Neuronal stem cell (in vitro differentiated cells): Measurements from ENCODE around the gene ENTR1.

Experiments used
- DNase-seq: peaks from one replicate; pipeline ENCODE4 v3.0.0-alpha.2; 2013; ENCODE audit warnings: low spot score
- H2AFZ ChIP-seq: one replicate; pipeline ENCODE4 v1.6.1; 2013; ENCODE audit warnings: mild to moderate bottlenecking, low read length, inconsistent platforms
- H2AK5ac ChIP-seq: 2 replicates; pipeline ENCODE4 v1.6.1; 2013; ENCODE audit warnings: low read depth, mild to moderate bottlenecking, inconsistent platforms, low read length, moderate library complexity, mixed read lengths
- H2BK120ac ChIP-seq: 2 replicates; pipeline ENCODE4 v1.6.1; 2013; ENCODE audit warnings: low read depth, mild to moderate bottlenecking, inconsistent platforms, low read length, moderate library complexity, mixed read lengths
- H2BK12ac ChIP-seq: one replicate; pipeline ENCODE4 v1.6.1; 2013; ENCODE audit warnings: low read length, inconsistent platforms
- H2BK15ac ChIP-seq: 2 replicates; pipeline ENCODE4 v1.6.1; 2013; ENCODE audit warnings: mild to moderate bottlenecking, low read length, inconsistent platforms, mixed read lengths
- H2BK5ac ChIP-seq: one replicate; pipeline ENCODE4 v1.6.1; 2013; ENCODE audit warnings: inconsistent platforms, mild to moderate bottlenecking, low read length, moderate library complexity
- H3K14ac ChIP-seq: one replicate; pipeline ENCODE4 v1.6.1; 2013; ENCODE audit warnings: low read length, inconsistent platforms
- H3K18ac ChIP-seq: 2 replicates; pipeline ENCODE4 v1.6.1; 2013; ENCODE audit warnings: low read length, inconsistent platforms
- H3K23ac ChIP-seq: 2 replicates; pipeline ENCODE4 v1.6.1; 2013; ENCODE audit warnings: low read depth, mild to moderate bottlenecking, mixed read lengths, low read length, inconsistent platforms; ENCODE audit not compliant: poor library complexity
- H3K27ac ChIP-seq: replicated peaks from 3 replicates; pipeline ENCODE4 v1.5.1; 2013; ENCODE audit warnings: low read length, inconsistent platforms
- H3K27me3 ChIP-seq, 3 experiments: 2 replicates each; pipeline ENCODE4 v1.6.1; 2013; ENCODE audit warnings: low read length in 3 of 3, mild to moderate bottlenecking in 2 of 3, inconsistent platforms in 1 of 3, low read depth in 1 of 3, mixed read lengths in 1 of 3, moderate library complexity in 1 of 3; ENCODE audit not compliant: control insufficient read depth in 3 of 3, insufficient read depth in 3 of 3
- H3K36me3 ChIP-seq, 2 donors: replicated peaks in 1 of 2; 2 replicates each; pipeline ENCODE4 v1.6.1; 2013; ENCODE audit warnings: low read length in 2 of 2; ENCODE audit not compliant: control insufficient read depth in 2 of 2, insufficient read depth in 2 of 2
- H3K4ac ChIP-seq: 2 replicates; pipeline ENCODE4 v1.6.1; 2013; ENCODE audit warnings: inconsistent platforms, mild to moderate bottlenecking, low read length, moderate library complexity
- H3K4me1 ChIP-seq, 2 donors: 1 replicate in 1 of 2; 2 replicates in 1 of 2; pipeline ENCODE4 v1.6.1; 2013; ENCODE audit warnings: low read length in 2 of 2, low read depth in 1 of 2; ENCODE audit not compliant: control insufficient read depth in 2 of 2, insufficient read depth in 1 of 2
- H3K4me2 ChIP-seq: one replicate; pipeline ENCODE4 v1.6.1; 2013; ENCODE audit warnings: mild to moderate bottlenecking, low read length, inconsistent platforms; ENCODE audit not compliant: insufficient read depth, poor library complexity, severe bottlenecking
- H3K4me3 ChIP-seq, 2 donors: 2 replicates each; pipeline ENCODE4 v1.5.1; 2013; ENCODE audit warnings: low read length in 2 of 2, mild to moderate bottlenecking in 2 of 2, inconsistent platforms in 1 of 2, moderate library complexity in 1 of 2
- H3K79me1 ChIP-seq: one replicate; pipeline ENCODE4 v1.6.1; 2013; ENCODE audit warnings: low read depth, mild to moderate bottlenecking, inconsistent platforms, low read length, moderate library complexity
- H3K9ac ChIP-seq: one replicate; pipeline ENCODE4 v1.6.1; 2013; ENCODE audit warnings: mild to moderate bottlenecking, low read depth, low read length, inconsistent platforms; ENCODE audit not compliant: poor library complexity
- H3K9me3 ChIP-seq, 2 donors: replicated peaks in 1 of 2; 2 replicates each; pipeline versions ENCODE3 to v1.6.1; 2013; ENCODE audit warnings: low read length in 2 of 2, mild to moderate bottlenecking in 2 of 2, inconsistent platforms in 1 of 2, low read depth in 1 of 2, mixed read lengths in 1 of 2, moderate library complexity in 1 of 2; ENCODE audit not compliant: control insufficient read depth in 2 of 2, insufficient read depth in 1 of 2
- H4K8ac ChIP-seq: one replicate; pipeline ENCODE4 v1.6.1; 2013; ENCODE audit warnings: low read depth, mild to moderate bottlenecking, inconsistent platforms, low read length, moderate library complexity
- H4K91ac ChIP-seq: one replicate; pipeline ENCODE4 v1.6.1; 2013; ENCODE audit warnings: low read length, low read depth, mild to moderate bottlenecking, inconsistent platforms; ENCODE audit not compliant: poor library complexity
- WGBS, 2 donors: extraction: QIAGEN DNeasy Blood & Tissue Kit; methylation state at CpG; one replicate each; pipeline ENCODE4 v1.1.7; 2013; ENCODE audit warnings: missing lambda C conversion rate in 2 of 2, mixed read lengths in 1 of 2; ENCODE audit not compliant: insufficient read length in 2 of 2, insufficient replicate concordance in 1 of 2; ENCODE audit errors: extremely low coverage in 2 of 2; 5-methylcytosine and 5-hydroxymethylcytosine counted together

The ENTR1 gene

DNA sequence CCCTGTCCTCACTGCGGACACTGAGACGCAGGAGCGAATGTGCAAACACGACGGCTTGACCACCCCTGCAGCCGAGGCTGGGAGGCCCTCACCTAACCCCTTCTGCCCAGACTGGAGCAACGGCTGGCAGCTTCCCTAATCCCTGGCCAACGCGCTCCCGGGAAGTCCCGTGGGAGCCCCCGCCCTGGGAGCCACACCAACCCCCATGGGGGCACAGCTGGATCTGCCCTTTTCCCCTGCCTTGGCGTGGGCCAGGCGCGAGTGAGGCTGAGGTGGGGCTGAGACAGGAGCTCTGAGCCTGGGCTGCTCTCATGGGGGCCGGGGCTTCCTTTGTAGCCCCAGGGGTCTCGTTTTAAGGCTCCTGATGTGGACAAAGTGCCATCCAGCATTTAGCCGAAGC, 42.2 kb downstream of the ENTR1 start:
- no peak for DNase-seq
- Histone ChIP-seq H2BK120ac (no peak overlapping the region), H3K4me3 (no peak overlapping the region), H4K8ac (no peak overlapping the region), H3K27ac (no peak overlapping the region), H3K36me3 (peaks cover 0 to 3% of the 10 kb centered on the region in 2 donors), H3K4me1 (peaks cover 11 to 18% of the 10 kb centered on the region in 2 donors), H3K9ac (peak overlapping the region; percentile 50), H2AK5ac (peak overlapping the region; percentile 63), H3K4ac (no peak overlapping the region), H3K9me3 (peaks cover 0 to 3% of the 10 kb centered on the region in 2 donors), H3K27me3 (peaks cover 0 to 2% (median 0%) of the 10 kb centered on the region in 3 experiments), H3K18ac (peak overlapping the region; percentile 71), H2BK5ac (no peak overlapping the region), H2BK12ac (no peak overlapping the region), H2BK15ac (no peak overlapping the region), H3K14ac (no peak overlapping the region), H3K4me2 (no peak overlapping the region), H2AFZ (no peak overlapping the region), H4K91ac (no peak overlapping the region), H3K23ac (peak overlapping the region; percentile 93), H3K79me1 (peaks cover 6% of the 10 kb centered on the region)
- no CpG with 5 or more reads among the region's 18 CpGs for WGBS, 2 donors

DNA sequence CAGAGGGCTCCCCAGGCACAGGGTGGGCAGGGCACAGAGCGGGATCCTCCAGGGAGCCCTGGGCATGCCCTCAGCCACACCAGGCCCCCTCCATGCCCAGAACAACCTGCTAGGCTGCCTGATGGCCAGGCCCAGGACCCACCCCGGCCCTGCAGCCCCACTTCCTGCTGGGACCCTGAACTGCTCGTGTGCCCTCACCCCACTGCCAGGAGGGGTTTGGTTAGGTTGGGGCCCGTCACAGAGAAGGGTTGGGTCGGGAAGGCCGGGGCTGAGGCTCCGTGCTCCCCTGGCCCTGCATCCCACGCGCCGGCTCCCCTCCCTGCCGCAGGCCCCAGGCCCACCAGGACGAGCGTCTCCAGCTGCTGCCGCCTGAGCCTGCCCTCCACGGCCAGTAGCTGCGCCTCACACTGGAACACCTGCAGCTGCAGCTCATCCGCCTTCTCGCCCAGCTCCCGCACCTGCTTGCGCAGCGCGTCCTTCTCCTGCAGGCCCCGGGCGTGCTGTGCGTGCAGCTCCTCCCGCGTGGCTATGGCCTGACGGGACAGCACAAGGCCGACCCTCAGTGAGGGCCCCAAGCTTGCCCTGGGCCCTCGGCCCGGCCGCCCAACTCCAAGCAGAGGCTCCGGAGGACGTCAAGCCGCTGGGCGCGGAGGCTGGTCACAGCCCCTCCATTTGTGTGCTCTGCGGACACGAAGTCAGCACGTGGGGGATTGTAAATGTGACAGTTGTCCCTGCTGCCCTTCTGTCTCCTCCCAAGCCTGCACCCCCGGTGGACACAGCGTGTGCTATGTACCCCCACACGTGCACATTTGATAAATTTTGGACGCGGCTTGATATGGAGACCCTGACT, 42.9 kb downstream of the ENTR1 start:
- no peak for DNase-seq
- Histone ChIP-seq H3K9ac (peak overlapping the region; percentile 24), H3K14ac (peak overlapping the region; percentile 100), H3K18ac (peak overlapping the region; percentile 76), H3K4me1 (peaks cover 8 to 14% of the 10 kb centered on the region in 2 donors), H2BK15ac (no peak overlapping the region), H2BK120ac (peak overlapping the region; percentile 61), H3K36me3 (peaks cover 0 to 3% of the 10 kb centered on the region in 2 donors), H2AK5ac (peak overlapping the region; percentile 63), H3K4me2 (no peak overlapping the region), H2BK12ac (peak overlapping the region; percentile 58), H3K23ac (peak overlapping the region; percentile 93), H3K4ac (no peak overlapping the region), H2AFZ (no peak overlapping the region), H3K27me3 (peaks cover 0 to 2% (median 0%) of the 10 kb centered on the region in 3 experiments), H3K9me3 (peaks cover 0 to 3% of the 10 kb centered on the region in 2 donors), H3K4me3 (no peak overlapping the region), H2BK5ac (peak overlapping the region; percentile 48), H3K79me1 (peaks cover 7% of the 10 kb centered on the region), H4K8ac (peak overlapping the region; percentile 97), H3K27ac (no peak overlapping the region), H4K91ac (no peak overlapping the region)
- no CpG with 5 or more reads among the region's 45 CpGs for WGBS, 2 donors

- peaks cover 11% of the 10 kb centered on the region for H3K79me1 ChIP-seq
- H3K18ac ChIP-seq, result peak overlapping the region; percentile 38
- H2AFZ ChIP-seq, result no peak overlapping the region
- H3K9me3 ChIP-seq, result peaks cover 0 to 3% of the 10 kb centered on the region in 2 donors
- peak overlapping the region; percentile 80 for H3K23ac ChIP-seq
- H2BK120ac ChIP-seq, result peak overlapping the region; percentile 61
- no CpG with 5 or more reads among the region's 9 CpGs for WGBS, 2 donors
- H3K4ac ChIP-seq, result no peak overlapping the region
- peak overlapping the region; percentile 73 for H2BK12ac ChIP-seq
- no peak overlapping the region for H3K27ac ChIP-seq
- H3K4me3 ChIP-seq, result no peak overlapping the region
- no peak overlapping the region for H3K4me2 ChIP-seq
- H2BK15ac ChIP-seq, result no peak overlapping the region
- H2AK5ac ChIP-seq, result peak overlapping the region; percentile 37
- H3K27me3 ChIP-seq, result peaks cover 0 to 2% (median 0%) of the 10 kb centered on the region in 3 experiments
- no peak for DNase-seq
- peak overlapping the region; percentile 97 for H4K8ac ChIP-seq
- no peak overlapping the region for H4K91ac ChIP-seq
- H2BK5ac ChIP-seq, result peak overlapping the region; percentile 24
- no peak overlapping the region for H3K9ac ChIP-seq
- H3K36me3 ChIP-seq, result peaks cover 0 to 3% of the 10 kb centered on the region in 2 donors
- peaks cover 6 to 7% of the 10 kb centered on the region in 2 donors for H3K4me1 ChIP-seq
- no peak overlapping the region for H3K14ac ChIP-seq
Measured at GRCh38 chr9:136366826-136367225, 43.6 kb downstream of the ENTR1 start.

- no peak for DNase-seq
Measured at GRCh38 chr9:136365775-136366222, 44.6 kb downstream of the ENTR1 start.

More at GRCh38 chr9:136365775-136366222, 44.6 kb downstream of the ENTR1 start:
- H4K91ac ChIP-seq, result no peak overlapping the region
- no peak overlapping the region for H3K27ac ChIP-seq
- no peak overlapping the region for H4K8ac ChIP-seq
- H3K23ac ChIP-seq, result peak overlapping the region; percentile 16
- H2BK12ac ChIP-seq, result peak overlapping the region; percentile 35
- H3K9me3 ChIP-seq, result peaks cover 0 to 3% of the 10 kb centered on the region in 2 donors
- H3K79me1 ChIP-seq, result peaks cover 11% of the 10 kb centered on the region
- H3K36me3 ChIP-seq, result peaks cover 0 to 12% of the 10 kb centered on the region in 2 donors
- H2BK15ac ChIP-seq, result no peak overlapping the region
- peaks cover 6 to 7% of the 10 kb centered on the region in 2 donors for H3K4me1 ChIP-seq
- H2AK5ac ChIP-seq, result peak overlapping the region; percentile 81
- H3K14ac ChIP-seq, result no peak overlapping the region
- H3K27me3 ChIP-seq, result peaks cover 0 to 2% (median 0%) of the 10 kb centered on the region in 3 experiments
- no peak overlapping the region for H3K18ac ChIP-seq
- H2AFZ ChIP-seq, result no peak overlapping the region
- no peak overlapping the region for H2BK5ac ChIP-seq
- no peak overlapping the region for H3K9ac ChIP-seq
- no peak overlapping the region for H3K4me3 ChIP-seq
- no peak overlapping the region for H3K4me2 ChIP-seq
- no peak overlapping the region for H2BK120ac ChIP-seq
- WGBS, 2 donors, result no CpG with 5 or more reads among the region's 9 CpGs
- no peak overlapping the region for H3K4ac ChIP-seq
